Measurements from ENCODE around the gene FIGN.

The FIGN gene

GRCh38 chr2:163656622-163657280 is 79.1 kb downstream of the FIGN start:
- no peak for DNase-seq (ENCODE audit: low read depth, low spot score)
- TF ChIP-seq ZNF274 (IDR thresholded peaks at IDR 0.05; ENCODE audit: low read depth, low read length) (no peak), SUZ12 (IDR thresholded peaks at IDR 0.05; ENCODE audit: extremely low read depth, insufficient read depth, insufficient read length) (no peak), YY1 (IDR thresholded peaks at IDR 0.05; ENCODE audit: insufficient read depth, insufficient read length) (no peak)
- Histone ChIP-seq H3K9me3 (ENCODE audit: insufficient read depth, low read length) (no peaks in the 10 kb centered on the region), H3K36me3 (ENCODE audit: insufficient read depth, insufficient read length, low read length) (no peaks in the 10 kb centered on the region), H3K9ac (ENCODE audit: insufficient read length, low read depth) (no peak overlapping the region), H3K4me3 (ENCODE audit: insufficient read length, low read depth) (no peak overlapping the region), H3K4me1 (ENCODE audit: insufficient read depth, insufficient read length) (no peaks in the 10 kb centered on the region), H3K27me3 (ENCODE audit: insufficient read depth, insufficient read length) (no peaks in the 10 kb centered on the region)

GRCh38 chr2:163655667-163656066 is 80.1 kb downstream of the FIGN start:
- DNase-seq (ENCODE audit: low read depth, low spot score): no peak
- H3K4me1 ChIP-seq (ENCODE audit: insufficient read depth, insufficient read length): no peaks in the 10 kb centered on the region
- no peak overlapping the region for H3K9ac ChIP-seq (ENCODE audit: insufficient read length, low read depth)
- TF ChIP-seq ZNF274 (IDR thresholded peaks at IDR 0.05; ENCODE audit: low read depth, low read length) (no peak), SUZ12 (IDR thresholded peaks at IDR 0.05; ENCODE audit: extremely low read depth, insufficient read depth, insufficient read length) (no peak), YY1 (IDR thresholded peaks at IDR 0.05; ENCODE audit: insufficient read depth, insufficient read length) (no peak)
- H3K36me3 ChIP-seq (ENCODE audit: insufficient read depth, insufficient read length, low read length): no peaks in the 10 kb centered on the region
- no peaks in the 10 kb centered on the region for H3K27me3 ChIP-seq (ENCODE audit: insufficient read depth, insufficient read length)
- no peak overlapping the region for H3K4me3 ChIP-seq (ENCODE audit: insufficient read length, low read depth)
- no peaks in the 10 kb centered on the region for H3K9me3 ChIP-seq (ENCODE audit: insufficient read depth, low read length)

GRCh38 chr2:163652751-163653150 is 83.1 kb downstream of the FIGN start:
- H3K9ac ChIP-seq (ENCODE audit: insufficient read length, low read depth): no peak overlapping the region
- TF ChIP-seq YY1 (IDR thresholded peaks at IDR 0.05; ENCODE audit: insufficient read depth, insufficient read length) (no peak), ZNF274 (IDR thresholded peaks at IDR 0.05; ENCODE audit: low read depth, low read length) (no peak), SUZ12 (IDR thresholded peaks at IDR 0.05; ENCODE audit: extremely low read depth, insufficient read depth, insufficient read length) (no peak)
- no peaks in the 10 kb centered on the region for H3K36me3 ChIP-seq (ENCODE audit: insufficient read depth, insufficient read length, low read length)
- no peak for DNase-seq (ENCODE audit: low read depth, low spot score)
- no peak overlapping the region for H3K4me3 ChIP-seq (ENCODE audit: insufficient read length, low read depth)
- H3K4me1 ChIP-seq (ENCODE audit: insufficient read depth, insufficient read length): no peaks in the 10 kb centered on the region
- no peaks in the 10 kb centered on the region for H3K27me3 ChIP-seq (ENCODE audit: insufficient read depth, insufficient read length)
- no peaks in the 10 kb centered on the region for H3K9me3 ChIP-seq (ENCODE audit: insufficient read depth, low read length)

GRCh38 chr2:163649080-163649479 is 86.7 kb downstream of the FIGN start:
- no peak for TF ChIP-seq ZNF274 (IDR thresholded peaks at IDR 0.05; ENCODE audit: low read depth, low read length)
- TF ChIP-seq YY1 (IDR thresholded peaks at IDR 0.05; ENCODE audit: insufficient read depth, insufficient read length): no peak
- no peak for TF ChIP-seq SUZ12 (IDR thresholded peaks at IDR 0.05; ENCODE audit: extremely low read depth, insufficient read depth, insufficient read length)
- H3K4me3 ChIP-seq (ENCODE audit: insufficient read length, low read depth): no peak overlapping the region
- no peak for DNase-seq (ENCODE audit: low read depth, low spot score)
- H3K9ac ChIP-seq (ENCODE audit: insufficient read length, low read depth): no peak overlapping the region
- no peaks in the 10 kb centered on the region for H3K4me1 ChIP-seq (ENCODE audit: insufficient read depth, insufficient read length)
- no peaks in the 10 kb centered on the region for H3K27me3 ChIP-seq (ENCODE audit: insufficient read depth, insufficient read length)
- H3K9me3 ChIP-seq (ENCODE audit: insufficient read depth, low read length): no peaks in the 10 kb centered on the region
- no peaks in the 10 kb centered on the region for H3K36me3 ChIP-seq (ENCODE audit: insufficient read depth, insufficient read length, low read length)

- Histone ChIP-seq H3K36me3 (ENCODE audit: insufficient read depth, insufficient read length, low read length) (no peaks in the 10 kb centered on the region), H3K27me3 (ENCODE audit: insufficient read depth, insufficient read length) (no peaks in the 10 kb centered on the region), H3K4me3 (ENCODE audit: insufficient read length, low read depth) (no peak overlapping the region), H3K9ac (ENCODE audit: insufficient read length, low read depth) (no peak overlapping the region), H3K9me3 (ENCODE audit: insufficient read depth, low read length) (no peaks in the 10 kb centered on the region), H3K4me1 (ENCODE audit: insufficient read depth, insufficient read length) (no peaks in the 10 kb centered on the region)
- DNase-seq (ENCODE audit: low read depth, low spot score): no peak
- TF ChIP-seq YY1 (IDR thresholded peaks at IDR 0.05; ENCODE audit: insufficient read depth, insufficient read length) (no peak), SUZ12 (IDR thresholded peaks at IDR 0.05; ENCODE audit: extremely low read depth, insufficient read depth, insufficient read length) (no peak), ZNF274 (IDR thresholded peaks at IDR 0.05; ENCODE audit: low read depth, low read length) (no peak)
These were observed 88.5 kb downstream of the FIGN start for GRCh38 chr2:163647300-163647699.

GRCh38 chr2:163646687-163647086 is 89.1 kb downstream of the FIGN start:
- H3K9ac ChIP-seq (ENCODE audit: insufficient read length, low read depth): no peak overlapping the region

GRCh38 chr2:163644238-163644637 is 91.6 kb downstream of the FIGN start:
- no peak overlapping the region for H3K4me3 ChIP-seq (ENCODE audit: insufficient read length, low read depth)
- no peaks in the 10 kb centered on the region for H3K27me3 ChIP-seq (ENCODE audit: insufficient read depth, insufficient read length)
- no peaks in the 10 kb centered on the region for H3K9me3 ChIP-seq (ENCODE audit: insufficient read depth, low read length)
- H3K4me1 ChIP-seq (ENCODE audit: insufficient read depth, insufficient read length): no peaks in the 10 kb centered on the region
- TF ChIP-seq YY1 (IDR thresholded peaks at IDR 0.05; ENCODE audit: insufficient read depth, insufficient read length) (no peak), SUZ12 (IDR thresholded peaks at IDR 0.05; ENCODE audit: extremely low read depth, insufficient read depth, insufficient read length) (no peak), ZNF274 (IDR thresholded peaks at IDR 0.05; ENCODE audit: low read depth, low read length) (no peak)
- H3K9ac ChIP-seq (ENCODE audit: insufficient read length, low read depth): no peak overlapping the region
- no peaks in the 10 kb centered on the region for H3K36me3 ChIP-seq (ENCODE audit: insufficient read depth, insufficient read length, low read length)
- no peak for DNase-seq (ENCODE audit: low read depth, low spot score)

More at GRCh38 chr2:163646687-163647086, 89.1 kb downstream of the FIGN start:
- Histone ChIP-seq H3K4me1 (ENCODE audit: insufficient read depth, insufficient read length) (no peaks in the 10 kb centered on the region), H3K36me3 (ENCODE audit: insufficient read depth, insufficient read length, low read length) (no peaks in the 10 kb centered on the region), H3K4me3 (ENCODE audit: insufficient read length, low read depth) (no peak overlapping the region), H3K9me3 (ENCODE audit: insufficient read depth, low read length) (no peaks in the 10 kb centered on the region), H3K27me3 (ENCODE audit: insufficient read depth, insufficient read length) (no peaks in the 10 kb centered on the region)
- TF ChIP-seq YY1 (IDR thresholded peaks at IDR 0.05; ENCODE audit: insufficient read depth, insufficient read length): no peak
- TF ChIP-seq ZNF274 (IDR thresholded peaks at IDR 0.05; ENCODE audit: low read depth, low read length): no peak
- no peak for TF ChIP-seq SUZ12 (IDR thresholded peaks at IDR 0.05; ENCODE audit: extremely low read depth, insufficient read depth, insufficient read length)
- no peak for DNase-seq (ENCODE audit: low read depth, low spot score)

All from NT2/D1 (cell line).